SU-DHL-6 (cell line): Measurements from ENCODE around the gene GPR55.
"Not testable (repeated sequence)": the region's sequence is repeated elsewhere in the genome, so short reads cannot be mapped to it uniquely, and the experiment has no call there.

Experiments used
- H2AFZ ChIP-seq: fragments of 200-600 bp; sonication (generic); 2 replicates; pipeline ENCODE4 v1.6.1; 2014; ENCODE audit warnings: low read depth, mild to moderate bottlenecking, moderate library complexity, mixed read lengths, antibody characterized with exemption, low read length; ENCODE audit not compliant: severe bottlenecking
- H3F3A ChIP-seq: fragments of 200-600 bp; shearing (Covaris generic); 2 replicates; pipeline ENCODE4 v1.6.0; 2016; ENCODE audit warnings: antibody characterized with exemption, mild to moderate bottlenecking; ENCODE audit not compliant: insufficient read depth
- H3K27ac ChIP-seq: fragments of 200-600 bp; sonication (generic); 2 replicates; pipeline ENCODE4 v1.5.1; 2016; ENCODE audit warnings: low read depth, mild to moderate bottlenecking, low read length, moderate library complexity, mixed read lengths
- H3K27me3 ChIP-seq: fragments of 200-600 bp; sonication (generic), shearing (Covaris generic); 2 replicates; pipeline ENCODE4 v1.6.0; 2014; ENCODE audit warnings: mild to moderate bottlenecking, low read length
- H3K36me3 ChIP-seq: fragments of 200-600 bp; sonication (generic); 2 replicates; pipeline ENCODE4 v1.6.1; 2014; ENCODE audit warnings: mild to moderate bottlenecking, low read length, mixed read lengths
- H3K4me2 ChIP-seq: fragments of 300-600, 200-600 bp; shearing (Covaris generic), sonication (generic); 2 replicates; pipeline ENCODE4 v1.6.0; 2014; ENCODE audit warnings: low read length, low read depth, mild to moderate bottlenecking; ENCODE audit not compliant: poor library complexity, severe bottlenecking
- H3K4me3 ChIP-seq: fragments of 200-600 bp; sonication (generic); 2 replicates; pipeline ENCODE4 v1.5.1; 2014; ENCODE audit warnings: antibody characterized with exemption, low read length, mild to moderate bottlenecking, mixed read lengths; ENCODE audit not compliant: insufficient read depth, poor library complexity, severe bottlenecking
- H3K79me2 ChIP-seq: fragments of 200-600 bp; sonication (generic); 2 replicates; pipeline ENCODE4 v1.6.1; 2014; ENCODE audit warnings: mild to moderate bottlenecking, low read length, moderate library complexity; ENCODE audit not compliant: insufficient read depth
- H3K9ac ChIP-seq: fragments of 200-600 bp; sonication (generic); 2 replicates; pipeline ENCODE4 v1.7.0; 2014; ENCODE audit warnings: mild to moderate bottlenecking, low read length
- H3K9me2 ChIP-seq: fragments of 200-600 bp; sonication (generic); replicated peaks from 2 replicates; pipeline ENCODE4 v1.6.1; 2014; ENCODE audit warnings: low read length; ENCODE audit not compliant: insufficient read depth
- H3K9me3 ChIP-seq: fragments of 200-600 bp; sonication (generic); 2 replicates; pipeline ENCODE4 v1.6.1; 2014; ENCODE audit warnings: low read length, mixed read lengths; ENCODE audit not compliant: insufficient read depth
- H4K20me1 ChIP-seq: fragments of 200-600 bp; sonication (generic); 2 replicates; pipeline ENCODE4 v1.6.1; 2014; ENCODE audit warnings: low read depth, mild to moderate bottlenecking, antibody characterized with exemption, low read length, moderate library complexity, mixed read lengths
- CTCF ChIP-seq: fragments of 200-600 bp; sonication (generic); IDR thresholded peaks from one replicate; pipeline ENCODE4 v1.5.1; 2017; ENCODE audit warnings: antibody characterized with exemption, mild to moderate bottlenecking, low read length, moderate library complexity; ENCODE audit not compliant: insufficient read depth, poor library complexity, severe bottlenecking
- EZH2phosphoT487 ChIP-seq: fragments of 200-600 bp; sonication (generic), shearing (Covaris generic); conservative IDR thresholded peaks from 2 replicates; pipeline ENCODE4 v1.6.1; 2018; ENCODE audit warnings: mild to moderate bottlenecking, antibody characterized with exemption, low read length, moderate library complexity, mixed read lengths

GPR55 gene

GRCh38 chr2:230938516-230939065 is 13.5 kb upstream of the GPR55 start:
- no peaks in the 10 kb centered on the region for H3F3A ChIP-seq
- no peaks in the 10 kb centered on the region for H3K79me2 ChIP-seq
- H3K27ac ChIP-seq: no peak overlapping the region
- H3K36me3 ChIP-seq: no peaks in the 10 kb centered on the region
- no peaks in the 10 kb centered on the region for H3K9me3 ChIP-seq
- no peak for TF ChIP-seq CTCF
- TF ChIP-seq EZH2phosphoT487: no peak
- H3K9me2 ChIP-seq: no peaks in the 10 kb centered on the region
- no peaks in the 10 kb centered on the region for H3K27me3 ChIP-seq
- no peak overlapping the region for H3K4me2 ChIP-seq
- no peak overlapping the region for H3K9ac ChIP-seq
- H2AFZ ChIP-seq: no peak overlapping the region
- H3K4me3 ChIP-seq: no peak overlapping the region
- no peaks in the 10 kb centered on the region for H4K20me1 ChIP-seq

GRCh38 chr2:230938098-230938497 is 13.1 kb upstream of the GPR55 start:
- Histone ChIP-seq H3K4me3 (no peak overlapping the region), H4K20me1 (no peaks in the 10 kb centered on the region), H3K36me3 (no peaks in the 10 kb centered on the region), H3K9ac (no peak overlapping the region), H2AFZ (no peak overlapping the region), H3F3A (no peaks in the 10 kb centered on the region), H3K27ac (no peak overlapping the region), H3K79me2 (no peaks in the 10 kb centered on the region), H3K9me2 (no peaks in the 10 kb centered on the region), H3K27me3 (no peaks in the 10 kb centered on the region), H3K9me3 (no peaks in the 10 kb centered on the region), H3K4me2 (no peak overlapping the region)
- TF ChIP-seq CTCF (no peak), EZH2phosphoT487 (no peak)

- Histone ChIP-seq H3K4me3 (no peak overlapping the region), H3F3A (no peaks in the 10 kb centered on the region), H3K27ac (no peak overlapping the region), H3K9ac (no peak overlapping the region), H3K9me2 (no peaks in the 10 kb centered on the region), H4K20me1 (no peaks in the 10 kb centered on the region), H2AFZ (no peak overlapping the region), H3K27me3 (no peaks in the 10 kb centered on the region), H3K4me2 (no peak overlapping the region), H3K9me3 (no peaks in the 10 kb centered on the region), H3K36me3 (no peaks in the 10 kb centered on the region), H3K79me2 (no peaks in the 10 kb centered on the region)
- TF ChIP-seq EZH2phosphoT487 (no peak), CTCF (no peak)
Observed at GRCh38 chr2:230937362-230937761, 12.3 kb upstream of the GPR55 start.

- not testable (repeated sequence) for H3K9me3 ChIP-seq, H4K20me1 ChIP-seq, H3K4me2 ChIP-seq, H3K27ac ChIP-seq, H3K9ac ChIP-seq, H3K27me3 ChIP-seq, H3K9me2 ChIP-seq, H3K4me3 ChIP-seq, H3K36me3 ChIP-seq, H3K79me2 ChIP-seq, H2AFZ ChIP-seq, H3F3A ChIP-seq
Observed at GRCh38 chr2:230936243-230936642, 11.2 kb upstream of the GPR55 start.
